ENCODE measurements around the gene CD200R1.
A peak's percentile ranks its signal among the peaks of the same experiment; 100 is the strongest.
"Not testable (repeated sequence)": the region's sequence is repeated elsewhere in the genome, so short reads cannot be mapped to it uniquely, and the experiment has no call there.

Gene CD200R1

DNA sequence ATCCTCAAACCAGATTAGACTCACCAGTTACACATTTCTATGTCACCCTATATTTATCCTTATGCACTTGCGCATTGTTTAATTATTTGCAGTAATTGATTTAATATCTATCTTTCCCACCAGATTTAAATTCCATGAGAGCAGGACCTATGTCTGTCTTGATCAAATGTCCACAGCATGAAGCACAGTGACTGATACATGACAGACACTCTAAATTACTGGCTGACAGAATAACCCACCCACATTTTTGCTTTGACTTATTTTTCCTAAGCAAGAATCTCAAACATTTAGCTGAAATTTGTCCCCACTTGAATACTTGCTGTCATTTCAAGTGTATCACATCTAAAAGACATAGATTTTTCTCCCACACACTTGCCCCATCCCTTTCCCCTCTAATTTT is 7.5 kb downstream of the CD200R1 start:
- peaks cover 44% of the 10 kb centered on the region for H3K4me1 Mint-ChIP-seq
- peaks cover 12% of the 10 kb centered on the region for H3K9me3 Mint-ChIP-seq
- H3K4me3 Mint-ChIP-seq: no peak overlapping the region
- no peaks in the 10 kb centered on the region for H3K27me3 Mint-ChIP-seq
- peaks cover 4% of the 10 kb centered on the region for H3K36me3 Mint-ChIP-seq (ENCODE audit: insufficient read depth)
- ATAC-seq (replicated peaks; ENCODE audit: extremely low read depth, poor library complexity, severe bottlenecking): no peak
- no peak for DNase-seq (ENCODE audit: low spot score in 2 of 2)
- peak overlapping the region; percentile 66 for H3K27ac Mint-ChIP-seq (ENCODE audit: low read depth)

- peak overlapping the region; percentile 66 for H3K27ac Mint-ChIP-seq (ENCODE audit: low read depth)
- H3K9me3 Mint-ChIP-seq: peaks cover 12% of the 10 kb centered on the region
- no peak overlapping the region for H3K4me3 Mint-ChIP-seq
- peaks cover 47% of the 10 kb centered on the region for H3K4me1 Mint-ChIP-seq
- no peak for DNase-seq (ENCODE audit: low spot score in 2 of 2)
- peaks cover 4% of the 10 kb centered on the region for H3K36me3 Mint-ChIP-seq (ENCODE audit: insufficient read depth)
- no peak for ATAC-seq (replicated peaks; ENCODE audit: extremely low read depth, poor library complexity, severe bottlenecking)
- no peaks in the 10 kb centered on the region for H3K27me3 Mint-ChIP-seq
Observed at GRCh38 chr3:112966633-112967032, 8.3 kb downstream of the CD200R1 start.

GRCh38 chr3:112965656-112966055 is 9.2 kb downstream of the CD200R1 start:
- no peak overlapping the region for H3K4me3 Mint-ChIP-seq
- DNase-seq (ENCODE audit: low spot score in 2 of 2): no peak
- ATAC-seq (replicated peaks; ENCODE audit: extremely low read depth, poor library complexity, severe bottlenecking): no peak
- peaks cover 12% of the 10 kb centered on the region for H3K9me3 Mint-ChIP-seq
- H3K36me3 Mint-ChIP-seq (ENCODE audit: insufficient read depth): peaks cover 4% of the 10 kb centered on the region
- H3K4me1 Mint-ChIP-seq: peaks cover 40% of the 10 kb centered on the region
- no peaks in the 10 kb centered on the region for H3K27me3 Mint-ChIP-seq
- H3K27ac Mint-ChIP-seq (ENCODE audit: low read depth): no peak overlapping the region

DNA sequence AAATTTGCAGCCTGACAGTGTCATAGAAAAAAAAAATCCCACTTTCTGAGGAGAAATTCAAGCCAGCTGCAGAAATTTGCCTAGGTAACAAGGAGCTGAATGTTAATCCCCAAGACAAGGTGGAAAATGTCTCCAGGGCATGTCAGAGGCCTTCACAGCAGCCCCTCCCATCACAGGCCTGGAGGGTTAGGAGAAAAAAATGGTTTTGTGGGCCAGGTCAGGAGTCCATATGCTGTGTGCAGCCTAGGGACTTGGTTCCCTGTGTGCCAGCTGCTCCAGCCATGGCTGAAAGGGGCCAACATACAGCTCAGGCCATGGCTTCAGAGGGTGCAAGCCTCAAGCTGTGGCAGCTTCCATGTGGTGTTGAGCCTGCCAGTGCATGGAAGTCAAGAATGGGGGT is 11.2 kb downstream of the CD200R1 start:
- no peak for ATAC-seq (replicated peaks; ENCODE audit: extremely low read depth, poor library complexity, severe bottlenecking)
- peaks cover 36% of the 10 kb centered on the region for H3K4me1 Mint-ChIP-seq

DNA sequence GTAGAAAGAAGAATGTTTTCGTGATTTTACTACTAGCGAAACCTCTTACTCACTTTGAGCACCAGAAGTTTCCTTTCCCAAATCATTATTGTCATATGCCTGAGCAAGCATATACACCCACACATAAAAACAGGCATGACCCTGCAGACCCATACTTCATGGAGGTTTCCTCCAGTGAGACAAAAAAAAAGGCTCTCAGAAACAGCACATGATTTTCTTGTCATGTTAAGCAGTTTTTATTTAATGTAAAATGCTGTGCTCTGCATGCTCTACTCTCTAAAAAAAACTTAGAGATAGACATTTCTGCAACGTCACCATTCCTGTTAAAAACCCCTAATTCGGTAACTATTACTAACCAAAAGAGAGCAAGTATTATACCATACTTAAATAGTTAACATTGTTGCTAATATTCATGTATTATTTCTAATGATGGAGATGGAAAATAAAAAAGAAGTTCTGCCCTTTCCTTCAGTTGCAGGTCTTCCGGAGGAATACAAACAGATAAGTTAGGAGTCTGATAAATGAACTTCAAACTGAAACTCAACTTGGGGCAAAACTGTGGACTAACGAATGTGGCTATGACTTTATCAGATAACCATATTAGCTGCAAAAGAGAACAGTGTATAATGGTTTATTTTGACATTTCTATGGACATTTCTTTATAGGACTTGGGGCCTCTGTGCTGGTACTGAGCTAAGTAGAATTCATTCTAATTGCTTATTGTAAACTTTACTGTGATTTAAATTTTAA is 15.9 kb downstream of the CD200R1 start:
- peak; percentile 40 for ATAC-seq (replicated peaks; ENCODE audit: extremely low read depth, poor library complexity, severe bottlenecking)
- peaks cover 3% of the 10 kb centered on the region for H3K36me3 Mint-ChIP-seq (ENCODE audit: insufficient read depth)
- peak overlapping the region; percentile 57 for H3K27ac Mint-ChIP-seq (ENCODE audit: low read depth)
- DNase-seq (ENCODE audit: low spot score in 2 of 2): no peak
- H3K27me3 Mint-ChIP-seq: no peaks in the 10 kb centered on the region
- H3K4me3 Mint-ChIP-seq: peak overlapping the region; percentile 67
- H3K4me1 Mint-ChIP-seq: peaks cover 27% of the 10 kb centered on the region
- peaks cover 13% of the 10 kb centered on the region for H3K9me3 Mint-ChIP-seq

More for the DNA sequence above, 11.2 kb downstream of the CD200R1 start:
- Mint-ChIP-seq H3K27me3 (no peaks in the 10 kb centered on the region), H3K36me3 (ENCODE audit: insufficient read depth) (peaks cover 4% of the 10 kb centered on the region), H3K9me3 (peaks cover 12% of the 10 kb centered on the region), H3K4me3 (no peak overlapping the region), H3K27ac (ENCODE audit: low read depth) (no peak overlapping the region)
- no peak for DNase-seq (ENCODE audit: low spot score in 2 of 2)

DNA sequence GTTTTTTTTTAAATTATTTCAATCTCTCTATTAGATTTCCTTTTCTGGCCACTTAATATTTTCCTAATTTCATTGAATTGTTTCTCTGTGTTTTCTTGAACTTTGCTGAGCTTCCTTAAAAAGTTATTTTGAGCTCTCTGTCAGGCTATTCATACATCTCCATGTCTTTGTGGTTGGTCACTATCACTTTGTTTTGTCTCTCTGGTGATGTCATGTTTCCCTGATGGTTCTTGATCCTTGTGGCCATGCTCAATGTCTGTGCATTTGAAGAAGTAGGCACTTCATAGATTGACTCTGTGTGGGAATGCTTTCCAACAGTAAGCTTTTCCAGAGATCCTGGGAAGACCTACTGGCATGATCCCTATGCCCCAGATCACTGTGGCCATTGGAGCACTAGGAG is 18.6 kb downstream of the CD200R1 start:
- Mint-ChIP-seq H3K4me1 (peaks cover 22% of the 10 kb centered on the region), H3K36me3 (ENCODE audit: insufficient read depth) (peaks cover 3% of the 10 kb centered on the region), H3K4me3 (no peak overlapping the region), H3K9me3 (peaks cover 6% of the 10 kb centered on the region), H3K27ac (ENCODE audit: low read depth) (no peak overlapping the region), H3K27me3 (no peaks in the 10 kb centered on the region)
- ATAC-seq (replicated peaks; ENCODE audit: extremely low read depth, poor library complexity, severe bottlenecking) (no peak), DNase-seq (ENCODE audit: low spot score in 2 of 2) (no peak)

DNA sequence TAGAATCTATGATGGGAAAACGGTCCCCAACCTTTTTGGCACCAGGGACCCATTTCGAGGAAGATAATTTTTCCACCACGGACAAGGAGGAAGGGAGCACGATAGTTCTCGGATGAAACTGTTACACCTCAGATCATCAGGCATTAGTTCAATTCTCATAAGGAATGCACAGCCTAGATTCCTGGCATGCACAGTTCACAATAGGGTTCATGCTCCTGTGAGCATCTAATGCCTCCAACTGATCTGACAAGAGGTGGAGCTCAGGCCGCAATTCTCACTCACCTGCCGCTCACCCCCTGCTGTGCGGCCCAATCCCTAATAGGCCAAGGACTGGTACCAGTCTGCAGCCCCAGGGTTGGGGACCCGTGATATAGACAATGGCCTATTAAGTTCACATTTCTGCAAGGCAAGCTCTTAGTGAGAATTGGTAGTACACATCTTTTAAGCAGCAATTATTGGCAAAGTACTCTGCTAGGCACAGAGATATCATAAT is 26.5 kb downstream of the CD200R1 start:
- H3K4me1 Mint-ChIP-seq: peaks cover 30% of the 10 kb centered on the region
- H3K36me3 Mint-ChIP-seq (ENCODE audit: insufficient read depth): peaks cover 5% of the 10 kb centered on the region
- no peaks in the 10 kb centered on the region for H3K9me3 Mint-ChIP-seq
- H3K27ac Mint-ChIP-seq (ENCODE audit: low read depth): no peak overlapping the region
- H3K4me3 Mint-ChIP-seq: no peak overlapping the region
- ATAC-seq (replicated peaks; ENCODE audit: extremely low read depth, poor library complexity, severe bottlenecking): no peak
- DNase-seq (ENCODE audit: low spot score in 2 of 2): no peak
- H3K27me3 Mint-ChIP-seq: no peaks in the 10 kb centered on the region

DNA sequence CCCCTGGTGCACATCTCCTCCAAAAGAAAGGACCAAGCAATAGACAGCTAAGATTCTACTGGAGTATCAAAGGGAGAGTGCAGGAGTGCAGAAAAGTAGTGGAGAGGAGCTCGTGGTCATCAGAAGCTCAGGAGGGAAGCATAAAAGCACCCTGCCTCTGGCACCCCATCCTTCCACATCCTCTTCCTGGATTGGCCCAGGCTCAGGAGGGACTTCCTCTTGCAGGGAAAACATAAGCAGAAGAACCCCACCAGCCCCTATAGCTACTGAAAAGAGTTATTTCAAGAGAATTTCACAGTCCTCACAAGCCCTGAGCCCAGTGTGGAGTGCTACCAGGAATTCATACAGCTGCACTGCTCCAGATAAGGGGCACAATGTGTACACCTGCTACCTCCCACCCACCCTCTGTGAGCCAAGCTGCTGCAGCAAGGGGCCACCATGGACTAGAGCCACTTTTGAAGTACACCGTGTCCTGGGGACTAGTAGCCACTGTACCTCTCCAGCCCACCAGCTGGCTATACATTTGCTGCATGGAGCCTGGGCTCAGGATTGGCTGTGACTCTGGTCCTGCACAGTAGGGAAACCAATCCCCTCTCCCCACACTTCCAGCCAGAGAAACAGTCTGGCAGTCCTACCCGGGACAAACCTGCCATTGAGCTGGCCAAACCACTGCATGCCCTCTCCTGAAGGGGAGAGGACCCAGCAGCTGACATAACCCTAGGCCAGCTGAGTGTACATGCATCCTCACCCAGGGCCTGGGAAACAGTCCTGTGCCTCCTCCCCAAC is 43.0 kb downstream of the CD200R1 start:
- no peak for ATAC-seq (replicated peaks; ENCODE audit: extremely low read depth, poor library complexity, severe bottlenecking)
- Mint-ChIP-seq H3K27me3 (no peaks in the 10 kb centered on the region), H3K36me3 (ENCODE audit: insufficient read depth) (peaks cover 9% of the 10 kb centered on the region), H3K9me3 (no peaks in the 10 kb centered on the region), H3K4me1 (peaks cover 36% of the 10 kb centered on the region), H3K4me3 (peak overlapping the region; percentile 9), H3K27ac (ENCODE audit: low read depth) (peak overlapping the region; percentile 61)
- no peak for DNase-seq (ENCODE audit: low spot score in 2 of 2)

- H3K36me3 Mint-ChIP-seq (ENCODE audit: insufficient read depth): peaks cover 9% of the 10 kb centered on the region
Observed at GRCh38 chr3:112930771-112931170, 44.1 kb downstream of the CD200R1 start.

GRCh38 chr3:112925969-112926368 is 48.9 kb downstream of the CD200R1 start:
- Mint-ChIP-seq H3K9me3 (no peaks in the 10 kb centered on the region), H3K4me3 (no peak overlapping the region), H3K27me3 (no peaks in the 10 kb centered on the region), H3K4me1 (peaks cover 33% of the 10 kb centered on the region), H3K27ac (ENCODE audit: low read depth) (peak overlapping the region; percentile 19), H3K36me3 (ENCODE audit: insufficient read depth) (peaks cover 9% of the 10 kb centered on the region)
- no peak for DNase-seq (ENCODE audit: low spot score in 2 of 2)
- no peak for ATAC-seq (replicated peaks; ENCODE audit: extremely low read depth, poor library complexity, severe bottlenecking)

More at GRCh38 chr3:112930771-112931170, 44.1 kb downstream of the CD200R1 start:
- no peak overlapping the region for H3K27ac Mint-ChIP-seq (ENCODE audit: low read depth)
- no peaks in the 10 kb centered on the region for H3K9me3 Mint-ChIP-seq
- H3K4me3 Mint-ChIP-seq: no peak overlapping the region
- H3K4me1 Mint-ChIP-seq: peaks cover 43% of the 10 kb centered on the region
- no peak for ATAC-seq (replicated peaks; ENCODE audit: extremely low read depth, poor library complexity, severe bottlenecking)
- no peak for DNase-seq (ENCODE audit: low spot score in 2 of 2)
- H3K27me3 Mint-ChIP-seq: no peaks in the 10 kb centered on the region

- no peak for DNase-seq (ENCODE audit: low spot score in 2 of 2)
- no peak for ATAC-seq (replicated peaks; ENCODE audit: extremely low read depth, poor library complexity, severe bottlenecking)
- Mint-ChIP-seq H3K27me3 (no peaks in the 10 kb centered on the region), H3K4me3 (no peak overlapping the region), H3K4me1 (peaks cover 33% of the 10 kb centered on the region), H3K9me3 (no peaks in the 10 kb centered on the region), H3K27ac (ENCODE audit: low read depth) (peak overlapping the region; percentile 3), H3K36me3 (ENCODE audit: insufficient read depth) (peaks cover 10% of the 10 kb centered on the region)
Observed at GRCh38 chr3:112925560-112925959, 49.3 kb downstream of the CD200R1 start.

- H3K36me3 Mint-ChIP-seq (ENCODE audit: insufficient read depth): peaks cover 15% of the 10 kb centered on the region
- H3K27me3 Mint-ChIP-seq; H3K4me1 Mint-ChIP-seq; H3K27ac Mint-ChIP-seq (ENCODE audit: low read depth); ATAC-seq (replicated peaks; ENCODE audit: extremely low read depth, poor library complexity, severe bottlenecking); DNase-seq (ENCODE audit: low spot score in 2 of 2); H3K4me3 Mint-ChIP-seq: not testable (repeated sequence)
- peaks cover 11% of the 10 kb centered on the region for H3K9me3 Mint-ChIP-seq
Observed at GRCh38 chr3:112919541-112919940, 55.4 kb downstream of the CD200R1 start.

GRCh38 chr3:112908252-112908651 is 66.7 kb downstream of the CD200R1 start:
- H3K9me3 Mint-ChIP-seq: peaks cover 17% of the 10 kb centered on the region
- H3K36me3 Mint-ChIP-seq (ENCODE audit: insufficient read depth): peaks cover 1% of the 10 kb centered on the region
- DNase-seq (ENCODE audit: low spot score in 2 of 2) (no peak), ATAC-seq (replicated peaks; ENCODE audit: extremely low read depth, poor library complexity, severe bottlenecking) (no peak)
- H3K27ac Mint-ChIP-seq (ENCODE audit: low read depth): peak overlapping the region; percentile 58
- no peak overlapping the region for H3K4me3 Mint-ChIP-seq
- peaks cover 7% of the 10 kb centered on the region for H3K4me1 Mint-ChIP-seq
- H3K27me3 Mint-ChIP-seq: no peaks in the 10 kb centered on the region
